ENCODE measurements around the gene FIGN.

FIGN gene

DNA sequence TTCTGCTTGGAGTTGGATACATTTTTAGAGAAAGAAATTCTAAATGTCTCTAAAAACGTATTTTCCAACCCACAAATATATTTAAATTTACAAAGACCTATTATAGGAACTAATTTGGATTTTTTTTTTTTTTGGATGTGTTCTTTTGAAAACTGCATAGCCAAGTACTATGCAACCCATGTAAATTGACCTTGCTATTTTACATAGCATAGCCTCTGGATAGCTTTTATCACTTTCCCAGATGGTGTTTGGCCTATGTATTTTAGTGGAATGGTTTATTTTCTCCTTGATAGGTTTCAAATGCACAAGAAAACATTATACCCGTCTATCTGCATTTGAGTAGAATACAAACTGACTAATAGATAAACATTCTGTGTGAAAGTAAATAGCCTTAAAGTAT, 130.0 kb downstream of the FIGN start:
- Histone ChIP-seq H3K4me2 (ENCODE audit: low read length) (no peak overlapping the region), H3K27ac (ENCODE audit: low read length) (no peak overlapping the region), H3K79me2 (ENCODE audit: low read length) (no peaks in the 10 kb centered on the region), H3K4me3 (ENCODE audit: low read length) (no peak overlapping the region), H3K9ac (ENCODE audit: low read length) (no peak overlapping the region), H4K20me1 (ENCODE audit: insufficient read depth, low read length) (no peaks in the 10 kb centered on the region), H2AFZ (ENCODE audit: low read depth, low read length) (no peak overlapping the region), H3K4me1 (ENCODE audit: low read length) (no peaks in the 10 kb centered on the region), H3K9me3 (ENCODE audit: insufficient read depth, low read length) (no peaks in the 10 kb centered on the region), H3K36me3 (replicated peaks; ENCODE audit: low read depth, low read length) (no peaks in the 10 kb centered on the region), H3K27me3 (ENCODE audit: low read depth, low read length) (no peaks in the 10 kb centered on the region)
- TF ChIP-seq EZH2phosphoT487 (IDR thresholded peaks at IDR 0.05; ENCODE audit: low read depth) (no peak), CTCF (IDR thresholded peaks at IDR 0.05; ENCODE audit: low read depth, low read length) (no peak)

- Histone ChIP-seq H3K27me3 (ENCODE audit: low read depth, low read length) (no peaks in the 10 kb centered on the region), H2AFZ (ENCODE audit: low read depth, low read length) (no peak overlapping the region), H3K4me3 (ENCODE audit: low read length) (no peak overlapping the region), H4K20me1 (ENCODE audit: insufficient read depth, low read length) (no peaks in the 10 kb centered on the region), H3K4me1 (ENCODE audit: low read length) (no peaks in the 10 kb centered on the region), H3K36me3 (replicated peaks; ENCODE audit: low read depth, low read length) (no peaks in the 10 kb centered on the region), H3K9ac (ENCODE audit: low read length) (no peak overlapping the region), H3K79me2 (ENCODE audit: low read length) (no peaks in the 10 kb centered on the region), H3K9me3 (ENCODE audit: insufficient read depth, low read length) (no peaks in the 10 kb centered on the region), H3K4me2 (ENCODE audit: low read length) (no peak overlapping the region), H3K27ac (ENCODE audit: low read length) (no peak overlapping the region)
- TF ChIP-seq CTCF (IDR thresholded peaks at IDR 0.05; ENCODE audit: low read depth, low read length) = no peak
- TF ChIP-seq EZH2phosphoT487 (IDR thresholded peaks at IDR 0.05; ENCODE audit: low read depth) = no peak
Measured at GRCh38 chr2:163604941-163605555, 130.8 kb downstream of the FIGN start.

GRCh38 chr2:163602196-163602595, 133.6 kb downstream of the FIGN start:
- no peaks in the 10 kb centered on the region for H3K27me3 ChIP-seq (ENCODE audit: low read depth, low read length)
- no peak overlapping the region for H3K27ac ChIP-seq (ENCODE audit: low read length)
- no peaks in the 10 kb centered on the region for H3K9me3 ChIP-seq (ENCODE audit: insufficient read depth, low read length)
- no peaks in the 10 kb centered on the region for H3K79me2 ChIP-seq (ENCODE audit: low read length)
- H3K36me3 ChIP-seq (replicated peaks; ENCODE audit: low read depth, low read length) = no peaks in the 10 kb centered on the region
- no peaks in the 10 kb centered on the region for H4K20me1 ChIP-seq (ENCODE audit: insufficient read depth, low read length)
- no peak overlapping the region for H3K4me2 ChIP-seq (ENCODE audit: low read length)
- no peak overlapping the region for H3K9ac ChIP-seq (ENCODE audit: low read length)
- no peak overlapping the region for H3K4me3 ChIP-seq (ENCODE audit: low read length)
- no peak overlapping the region for H2AFZ ChIP-seq (ENCODE audit: low read depth, low read length)
- TF ChIP-seq EZH2phosphoT487 (IDR thresholded peaks at IDR 0.05; ENCODE audit: low read depth) = no peak
- TF ChIP-seq CTCF (IDR thresholded peaks at IDR 0.05; ENCODE audit: low read depth, low read length) = no peak
- no peaks in the 10 kb centered on the region for H3K4me1 ChIP-seq (ENCODE audit: low read length)

DNA sequence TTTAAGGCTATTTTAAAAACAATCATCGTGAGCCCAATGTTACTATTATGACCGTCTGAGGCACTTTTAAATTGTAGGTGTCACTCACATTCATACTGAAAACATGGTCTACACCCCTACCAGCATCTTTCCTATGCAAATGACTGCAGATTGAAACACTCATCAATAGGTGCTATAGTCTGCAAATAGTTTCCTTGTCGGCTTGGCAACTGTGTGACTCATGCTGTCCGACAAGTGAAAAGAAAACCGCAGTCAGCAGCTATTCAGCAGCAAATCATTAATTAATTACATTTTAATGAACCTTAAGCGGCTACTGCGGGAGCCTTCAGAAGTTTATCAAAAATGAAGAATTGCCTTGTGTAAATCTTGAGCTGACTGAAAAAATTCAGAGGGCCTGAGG, 134.4 kb downstream of the FIGN start:
- no peaks in the 10 kb centered on the region for H3K27me3 ChIP-seq (ENCODE audit: low read depth, low read length)
- no peaks in the 10 kb centered on the region for H3K9me3 ChIP-seq (ENCODE audit: insufficient read depth, low read length)
- TF ChIP-seq CTCF (IDR thresholded peaks at IDR 0.05; ENCODE audit: low read depth, low read length) (no peak), EZH2phosphoT487 (IDR thresholded peaks at IDR 0.05; ENCODE audit: low read depth) (no peak)
- no peak overlapping the region for H3K9ac ChIP-seq (ENCODE audit: low read length)
- H4K20me1 ChIP-seq (ENCODE audit: insufficient read depth, low read length) = no peaks in the 10 kb centered on the region
- no peak overlapping the region for H2AFZ ChIP-seq (ENCODE audit: low read depth, low read length)
- no peaks in the 10 kb centered on the region for H3K36me3 ChIP-seq (replicated peaks; ENCODE audit: low read depth, low read length)
- H3K4me2 ChIP-seq (ENCODE audit: low read length) = no peak overlapping the region
- H3K27ac ChIP-seq (ENCODE audit: low read length) = no peak overlapping the region
- H3K4me1 ChIP-seq (ENCODE audit: low read length) = no peaks in the 10 kb centered on the region
- H3K4me3 ChIP-seq (ENCODE audit: low read length) = no peak overlapping the region
- H3K79me2 ChIP-seq (ENCODE audit: low read length) = no peaks in the 10 kb centered on the region
